SK-N-MC (cell line): ENCODE measurements around the gene ENTPD6.

Source experiments
- EZH2 ChIP-seq: fragments of 200-600 bp; sonication (generic); IDR thresholded peaks from one replicate; pipeline ENCODE4 v1.6.1; 2017; ENCODE audit warnings: antibody characterized with exemption
- POLR2AphosphoS5 ChIP-seq: IDR thresholded peaks from 2 replicates; pipeline ENCODE4 v1.6.1; 2012; ENCODE audit warnings: mild to moderate bottlenecking, low read depth, low read length, borderline replicate concordance

GRCh38 chr20:25274891-25275812, 79.6 kb downstream of the ENTPD6 start:
- no peak for TF ChIP-seq POLR2AphosphoS5
- no peak for TF ChIP-seq EZH2
